GM18502 (cell line): ENCODE measurements around the gene PHC1.
"Not testable (repeated sequence)": the region's sequence is repeated elsewhere in the genome, so short reads cannot be mapped to it uniquely, and the experiment has no call there.

Source experiments
- ATAC-seq: cut with Tn5 transposase; IDR thresholded peaks from one replicate; pipeline ENCODE4 v1.9.1; 2021; ENCODE audit warnings: mild to moderate bottlenecking; ENCODE audit not compliant: unreplicated experiment, poor library complexity

The PHC1 gene

GRCh38 chr12:8907513-8907912 lies 6.8 kb upstream of the PHC1 start:
- no peak for ATAC-seq

- no peak for ATAC-seq
Measured at GRCh38 chr12:8909752-8910151, 4.6 kb upstream of the PHC1 start.

GRCh38 chr12:8911606-8912268 lies 2.6 kb upstream of the PHC1 start:
- ATAC-seq: no peak

GRCh38 chr12:8912914-8913313 lies 1.4 kb upstream of the PHC1 start:
- no peak for ATAC-seq

GRCh38 chr12:8913702-8914032 lies 642 bp upstream of the PHC1 start:
- no peak for ATAC-seq

GRCh38 chr12:8914716-8915526 lies 612 bp downstream of the PHC1 start:
- peak; percentile 82 for ATAC-seq

- no peak for ATAC-seq
Measured at GRCh38 chr12:8916154-8916553, 1.8 kb downstream of the PHC1 start.

GRCh38 chr12:8917031-8917430 lies 2.7 kb downstream of the PHC1 start:
- ATAC-seq: no peak

- ATAC-seq: no peak
Measured at GRCh38 chr12:8917751-8918150, 3.4 kb downstream of the PHC1 start.

GRCh38 chr12:8919643-8920042 lies 5.3 kb downstream of the PHC1 start:
- ATAC-seq: not testable (repeated sequence)

- ATAC-seq: no peak
Measured at GRCh38 chr12:8922544-8922943, 8.2 kb downstream of the PHC1 start.

- ATAC-seq: not testable (repeated sequence)
Measured at GRCh38 chr12:8930655-8931323, 16.5 kb downstream of the PHC1 start.

GRCh38 chr12:8932464-8932863 lies 18.2 kb downstream of the PHC1 start:
- not testable (repeated sequence) for ATAC-seq

- ATAC-seq: not testable (repeated sequence)
Measured at GRCh38 chr12:8934080-8934479, 19.8 kb downstream of the PHC1 start.

GRCh38 chr12:8936735-8937134 lies 22.4 kb downstream of the PHC1 start:
- no peak for ATAC-seq

GRCh38 chr12:8937842-8938442 lies 23.6 kb downstream of the PHC1 start:
- ATAC-seq: not testable (repeated sequence)

GRCh38 chr12:8941691-8942478 lies 27.6 kb downstream of the PHC1 start:
- ATAC-seq: no peak

GRCh38 chr12:8943565-8944186 lies 29.4 kb downstream of the PHC1 start:
- ATAC-seq: no peak

GRCh38 chr12:8946733-8947132 lies 32.4 kb downstream of the PHC1 start:
- no peak for ATAC-seq

- ATAC-seq: no peak
Measured at GRCh38 chr12:8947737-8948136, 33.4 kb downstream of the PHC1 start.
